ENCODE data around the gene THSD4.

GRCh38 chr15:71118881-71119632 is 3.8 kb downstream of the THSD4 start:
- TF ChIP-seq POLR2A (IDR thresholded peaks at IDR 0.05): no peak
- TF ChIP-seq CTCF (IDR thresholded peaks at IDR 0.05): no peak
